Chondrocyte (in vitro differentiated cells): Measurements from ENCODE around the gene MED7. TPM values are rescaled to one million over a fixed set of nuclear protein-coding genes. Genes with fewer than 3 reads are reported as not detected.

Experiments used
- DNase-seq: peaks from one replicate; pipeline ENCODE4 v3.0.0; 2021; ENCODE audit warnings: mixed read lengths, low spot score
- H3K27ac Mint-ChIP-seq: one replicate; pipeline ENCODE4 v1.8.0; 2021; ENCODE audit warnings: mild to moderate bottlenecking, moderate library complexity, mixed read lengths; ENCODE audit not compliant: unreplicated experiment
- H3K27me3 Mint-ChIP-seq: 2 replicates; pipeline ENCODE4 v1.8.0; 2021; ENCODE audit warnings: low read depth, mixed read lengths
- H3K36me3 Mint-ChIP-seq: 2 replicates; pipeline ENCODE4 v1.8.0; 2021; ENCODE audit warnings: low read depth, mixed read lengths
- H3K4me1 Mint-ChIP-seq: 2 replicates; pipeline ENCODE4 v1.8.0; 2021; ENCODE audit warnings: low read depth, mild to moderate bottlenecking, mixed read lengths
- H3K4me3 Mint-ChIP-seq: one replicate; pipeline ENCODE4 v1.8.0; 2021; ENCODE audit warnings: mild to moderate bottlenecking, moderate library complexity, mixed read lengths; ENCODE audit not compliant: unreplicated experiment
- H3K9me3 Mint-ChIP-seq: 2 replicates; pipeline ENCODE4 v1.8.0; 2021; ENCODE audit warnings: low read depth, mixed read lengths
- total RNA-seq: library from RNA; stranded (reverse); gene quantifications from 3 replicates; pipeline ENCODE4 v1.2.1, GENCODE V29; 2021
- TF ChIP-seq, protein P1 (sequence below): fragments of 200-600 bp; sonication (generic); IDR thresholded peaks from 2 replicates; pipeline ENCODE4 v1.5.0; 2021; ENCODE audit warnings: antibody characterized with exemption, mild to moderate bottlenecking, moderate library complexity

Gene MED7
- total RNA-seq, 1 donor from 2014 or later: 10.4 TPM

DNA sequence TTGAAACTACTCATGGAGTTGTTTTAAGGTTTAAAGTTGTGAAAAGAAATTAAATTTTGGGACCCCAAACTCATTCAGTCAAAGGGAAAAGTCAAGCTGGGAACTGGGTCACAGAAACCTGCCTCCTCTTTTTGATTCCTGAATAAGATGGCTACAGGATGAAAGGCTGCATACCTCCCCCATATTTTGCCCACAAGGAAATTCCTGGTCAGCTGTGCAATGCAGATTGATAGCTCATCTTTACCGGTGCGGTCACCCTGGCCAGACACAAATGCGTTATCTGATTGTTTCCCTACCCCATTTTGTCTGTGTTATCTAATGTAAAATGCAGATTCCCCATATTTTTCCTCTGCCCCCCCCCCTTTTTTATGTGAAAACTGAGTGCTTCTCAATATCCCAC, 35.2 kb downstream of the MED7 start:
- H3K27me3 Mint-ChIP-seq: no peaks in the 10 kb centered on the region

DNA sequence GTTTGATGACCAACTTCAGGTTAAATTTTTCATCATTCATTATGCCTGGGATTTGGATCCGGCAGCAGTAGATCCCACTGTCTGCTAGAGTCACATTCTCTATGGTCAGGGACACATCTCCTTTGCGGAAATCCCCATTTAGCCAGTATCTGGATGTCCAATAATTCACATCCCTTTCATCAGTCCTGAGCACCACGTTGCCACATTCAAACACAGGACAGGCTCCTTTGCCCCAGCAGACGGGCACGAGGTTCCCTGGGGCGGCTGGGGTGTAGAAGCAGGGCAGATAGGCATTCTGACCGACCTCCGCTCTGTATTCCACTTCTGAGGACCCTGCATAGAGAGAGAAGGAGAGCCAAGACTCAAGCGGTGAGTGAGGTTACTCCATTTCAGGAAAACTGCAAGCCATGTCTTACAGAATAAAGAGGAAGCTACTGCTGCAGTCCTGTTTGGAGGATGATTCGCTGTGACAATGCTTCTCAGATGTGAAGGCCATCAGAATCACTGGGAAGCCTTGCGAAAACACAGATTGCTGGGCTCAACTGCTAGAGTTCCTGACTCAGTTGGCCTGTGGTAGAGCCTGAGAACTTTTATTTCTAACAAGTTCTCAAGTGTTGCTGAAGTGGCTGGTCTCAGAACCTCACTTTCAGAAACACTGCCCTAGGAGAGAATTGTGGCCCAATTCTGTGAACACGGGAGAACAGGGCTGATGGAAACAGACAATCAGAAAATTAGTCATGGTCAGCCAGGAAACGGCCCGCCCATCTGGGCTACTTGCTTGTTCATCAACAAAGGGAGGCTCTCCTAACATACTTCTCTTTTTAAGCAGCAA, 35.8 kb downstream of the MED7 start:
- Mint-ChIP-seq H3K4me1 (peaks cover 10% of the 10 kb centered on the region), H3K36me3 (no peaks in the 10 kb centered on the region), H3K27ac (no peak overlapping the region), H3K4me3 (no peak overlapping the region), H3K27me3 (no peaks in the 10 kb centered on the region), H3K9me3 (no peaks in the 10 kb centered on the region)
- TF ChIP-seq, protein P1, sequence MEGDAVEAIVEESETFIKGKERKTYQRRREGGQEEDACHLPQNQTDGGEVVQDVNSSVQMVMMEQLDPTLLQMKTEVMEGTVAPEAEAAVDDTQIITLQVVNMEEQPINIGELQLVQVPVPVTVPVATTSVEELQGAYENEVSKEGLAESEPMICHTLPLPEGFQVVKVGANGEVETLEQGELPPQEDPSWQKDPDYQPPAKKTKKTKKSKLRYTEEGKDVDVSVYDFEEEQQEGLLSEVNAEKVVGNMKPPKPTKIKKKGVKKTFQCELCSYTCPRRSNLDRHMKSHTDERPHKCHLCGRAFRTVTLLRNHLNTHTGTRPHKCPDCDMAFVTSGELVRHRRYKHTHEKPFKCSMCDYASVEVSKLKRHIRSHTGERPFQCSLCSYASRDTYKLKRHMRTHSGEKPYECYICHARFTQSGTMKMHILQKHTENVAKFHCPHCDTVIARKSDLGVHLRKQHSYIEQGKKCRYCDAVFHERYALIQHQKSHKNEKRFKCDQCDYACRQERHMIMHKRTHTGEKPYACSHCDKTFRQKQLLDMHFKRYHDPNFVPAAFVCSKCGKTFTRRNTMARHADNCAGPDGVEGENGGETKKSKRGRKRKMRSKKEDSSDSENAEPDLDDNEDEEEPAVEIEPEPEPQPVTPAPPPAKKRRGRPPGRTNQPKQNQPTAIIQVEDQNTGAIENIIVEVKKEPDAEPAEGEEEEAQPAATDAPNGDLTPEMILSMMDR: no peak
- DNase-seq: no peak

More for the DNA sequence above, 35.2 kb downstream of the MED7 start:
- Mint-ChIP-seq H3K36me3 (no peaks in the 10 kb centered on the region), H3K9me3 (no peaks in the 10 kb centered on the region), H3K4me1 (peaks cover 10% of the 10 kb centered on the region), H3K27ac (no peak overlapping the region), H3K4me3 (no peak overlapping the region)
- TF ChIP-seq, protein P1: no peak
- DNase-seq: no peak

DNA sequence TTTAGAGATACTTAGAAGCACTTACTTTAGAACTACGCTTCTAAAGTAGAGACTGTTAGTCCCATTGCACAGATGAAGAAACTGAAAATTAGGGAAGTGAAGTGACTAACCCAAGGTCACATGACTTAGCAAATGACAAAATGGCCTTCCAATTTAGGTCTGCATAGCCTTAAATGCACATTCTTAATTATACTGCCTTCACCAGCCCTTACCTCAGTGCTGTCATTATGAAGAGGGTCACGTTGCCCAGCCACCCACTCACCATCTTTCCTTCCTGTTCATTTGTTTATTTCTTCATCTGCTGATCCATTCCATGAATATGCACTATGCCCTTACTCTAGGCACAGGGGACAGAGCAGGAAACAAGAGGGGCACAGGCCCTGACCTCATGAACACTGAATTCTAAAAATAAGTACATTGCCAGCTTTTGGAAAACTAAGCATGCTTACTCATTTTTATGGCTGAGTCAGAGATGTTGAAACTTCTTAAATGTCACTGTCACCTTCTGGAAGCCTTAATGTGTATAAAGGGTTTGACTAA, 42.5 kb downstream of the MED7 start:
- Mint-ChIP-seq H3K36me3 (no peaks in the 10 kb centered on the region), H3K4me1 (peaks cover 8% of the 10 kb centered on the region), H3K27ac (peak overlapping the region; percentile 83), H3K27me3 (no peaks in the 10 kb centered on the region), H3K4me3 (no peak overlapping the region), H3K9me3 (no peaks in the 10 kb centered on the region)
- no peak for DNase-seq
- TF ChIP-seq, protein P1: no peak

DNA sequence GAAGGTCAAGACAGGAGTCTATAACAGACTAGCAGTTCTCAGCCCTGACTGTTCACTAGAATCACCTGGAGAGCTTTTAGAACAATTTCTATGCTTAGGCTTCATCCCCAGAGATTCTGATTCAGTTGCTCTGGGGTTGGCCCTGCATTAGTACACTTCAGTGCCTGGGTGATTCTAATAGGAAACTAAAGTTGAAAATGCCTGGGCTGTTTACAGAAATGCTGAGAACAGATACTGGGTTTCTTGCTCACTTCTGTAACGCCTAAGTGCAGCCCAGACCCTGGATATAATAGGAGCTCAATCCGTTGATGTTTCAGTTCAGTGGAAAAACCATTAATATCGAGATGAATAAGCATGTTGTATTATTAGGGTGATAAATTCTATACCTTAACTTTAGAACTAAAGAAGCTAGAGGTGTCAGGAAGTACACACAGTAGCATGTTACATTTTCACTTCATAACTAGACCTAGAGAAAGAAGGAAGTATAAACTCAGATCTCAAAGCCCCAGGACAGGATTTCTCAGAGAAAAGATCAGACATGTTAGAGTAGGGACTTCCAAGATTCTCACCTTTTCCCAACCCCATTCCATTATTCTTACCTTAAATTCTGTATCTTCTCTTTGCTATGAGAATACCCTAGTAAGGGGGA, 54.2 kb downstream of the MED7 start:
- no peaks in the 10 kb centered on the region for H3K4me1 Mint-ChIP-seq
- no peaks in the 10 kb centered on the region for H3K36me3 Mint-ChIP-seq
- no peaks in the 10 kb centered on the region for H3K9me3 Mint-ChIP-seq
- no peak for DNase-seq
- TF ChIP-seq, protein P1: no peak
- H3K27me3 Mint-ChIP-seq: peaks cover 2% of the 10 kb centered on the region
- no peak overlapping the region for H3K27ac Mint-ChIP-seq
- no peak overlapping the region for H3K4me3 Mint-ChIP-seq

Other genes starting within 250 kb of the MED7 start
- not detected in 3 replicates for gene TIMD4, start 179.6 kb downstream of the MED7 start, total RNA-seq
- 0.15 TPM in 1 of 3 replicates, not detected in the others for gene HAVCR1, start 83.7 kb downstream of the MED7 start, total RNA-seq
- 0.28 to 0.35 TPM in 2 of 3 replicates, not detected in the other for gene HAVCR2, start 33.8 kb downstream of the MED7 start, total RNA-seq
- not detected in 3 replicates for gene GARIN3, start 23.4 kb upstream of the MED7 start, total RNA-seq
- not detected in 3 replicates for gene ITK, start 38.0 kb upstream of the MED7 start, total RNA-seq
- gene CYFIP2, start 123.3 kb upstream of the MED7 start, total RNA-seq: 15.7 to 39.6 TPM (median 37.4 TPM) in 3 replicates